GM12875 (cell line): ENCODE results near the gene PRRG2.

Experiments used
- H3K4me3 ChIP-seq: one replicate; pipeline ENCODE4 v1.5.1; 2011; ENCODE audit warnings: low read depth, low read length, control low read depth
- CTCF ChIP-seq: IDR thresholded peaks from 2 replicates; pipeline ENCODE4 v1.5.1; 2011; ENCODE audit warnings: low read depth, mild to moderate bottlenecking, control low read depth, inconsistent platforms, low read length, moderate library complexity, borderline replicate concordance; ENCODE audit not compliant: insufficient read depth

Gene PRRG2

GRCh38 chr19:49579193-49579592, 1.9 kb upstream of the PRRG2 start:
- TF ChIP-seq CTCF: no peak
- no peak overlapping the region for H3K4me3 ChIP-seq

GRCh38 chr19:49579947-49580263, 1.2 kb upstream of the PRRG2 start:
- peak overlapping the region; percentile 69 for H3K4me3 ChIP-seq
- TF ChIP-seq CTCF: no peak

- peak within 1 kb of the TSS; percentile 69 for H3K4me3 ChIP-seq
- TF ChIP-seq CTCF: no peak
Observed at GRCh38 chr19:49580264-49581006, 681 bp upstream of the PRRG2 start, which contains the start of gene NOSIP. Gene NOSIP, minus strand, starts transcription at chr19:49580556. Its CDS starts 19,865 bp downstream, at chr19:49560691.

- H3K4me3 ChIP-seq: no peak overlapping the region
Observed at GRCh38 chr19:49583239-49583638, 2.1 kb downstream of the PRRG2 start.

GRCh38 chr19:49585023-49585422, 3.9 kb downstream of the PRRG2 start:
- no peak overlapping the region for H3K4me3 ChIP-seq
- no peak for TF ChIP-seq CTCF

More at GRCh38 chr19:49583239-49583638, 2.1 kb downstream of the PRRG2 start:
- no peak for TF ChIP-seq CTCF

GRCh38 chr19:49587227-49587626, 6.1 kb downstream of the PRRG2 start:
- no peak overlapping the region for H3K4me3 ChIP-seq
- no peak for TF ChIP-seq CTCF

GRCh38 chr19:49588365-49589122, 7.4 kb downstream of the PRRG2 start:
- TF ChIP-seq CTCF: no peak
- H3K4me3 ChIP-seq: no peak overlapping the region
